ENCODE data around the gene TRPM8.
"Not testable (repeated sequence)": the region's sequence is repeated elsewhere in the genome, so short reads cannot be mapped to it uniquely, and the experiment has no call there.

Gene TRPM8

GRCh38 chr2:233938676-233939370 lies 21.6 kb downstream of the TRPM8 start:
- DNase-seq, result no peak

- DNase-seq, result no peak
These were observed 23.5 kb downstream of the TRPM8 start for GRCh38 chr2:233940376-233941276.

DNA sequence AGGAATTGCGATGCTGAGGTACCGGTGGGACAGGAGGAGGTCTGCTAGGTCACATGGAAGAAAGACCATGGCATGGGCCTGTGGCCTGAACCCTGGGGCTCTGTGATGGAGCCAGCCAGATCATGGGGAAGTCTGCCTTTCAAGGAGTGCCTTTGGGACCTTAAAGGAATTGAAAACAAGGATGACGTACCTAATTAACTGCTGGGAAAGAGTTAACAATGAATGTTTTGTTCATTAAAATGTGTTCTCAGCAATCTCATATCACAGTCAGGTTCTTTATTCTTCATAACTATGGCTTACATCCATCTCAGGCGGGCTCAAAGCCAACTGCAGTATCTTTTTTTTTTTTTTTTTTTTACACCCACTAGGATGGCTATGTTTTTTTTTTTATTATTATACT lies 25.6 kb downstream of the TRPM8 start:
- DNase-seq, result no peak

DNA sequence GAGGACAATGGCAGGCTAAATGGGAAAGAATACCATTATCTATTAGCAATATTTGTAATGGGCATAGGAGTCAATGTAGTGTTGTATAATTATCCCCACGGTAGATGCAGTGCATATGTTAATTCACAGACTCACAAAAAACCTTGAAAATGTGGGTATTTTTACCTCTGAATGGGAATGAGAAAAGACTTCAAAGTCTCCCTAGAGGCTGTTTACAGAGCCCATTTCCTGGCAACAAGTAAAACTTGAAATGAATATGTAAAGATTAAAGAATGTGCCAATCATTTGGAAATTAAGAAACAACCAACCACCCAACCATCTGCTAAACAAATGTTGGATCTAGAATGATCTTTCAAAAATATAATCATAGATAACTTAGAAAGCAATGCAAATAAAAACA lies 27.1 kb downstream of the TRPM8 start:
- no peak for DNase-seq

- DNase-seq, result no peak
These were observed 27.5 kb downstream of the TRPM8 start for GRCh38 chr2:233944722-233945121.

DNA sequence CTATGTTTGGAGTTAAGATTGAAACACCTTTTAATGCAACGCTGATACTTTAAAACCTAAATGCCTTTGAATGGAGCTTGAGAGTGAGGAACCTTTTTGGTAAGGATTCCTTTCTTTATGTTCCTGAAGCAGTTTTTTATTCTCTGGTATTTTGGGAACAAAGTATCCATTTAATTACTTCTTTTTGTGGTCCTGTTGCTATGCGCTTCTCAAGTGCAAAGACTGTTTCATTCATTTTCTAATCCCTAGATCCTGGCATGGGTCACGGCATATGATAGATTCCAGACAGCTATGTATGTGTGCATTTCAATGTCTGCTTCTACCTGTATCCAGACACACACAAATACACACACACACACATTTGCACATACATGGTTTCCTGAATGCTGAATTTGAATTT lies 28.0 kb downstream of the TRPM8 start:
- no peak for DNase-seq

DNA sequence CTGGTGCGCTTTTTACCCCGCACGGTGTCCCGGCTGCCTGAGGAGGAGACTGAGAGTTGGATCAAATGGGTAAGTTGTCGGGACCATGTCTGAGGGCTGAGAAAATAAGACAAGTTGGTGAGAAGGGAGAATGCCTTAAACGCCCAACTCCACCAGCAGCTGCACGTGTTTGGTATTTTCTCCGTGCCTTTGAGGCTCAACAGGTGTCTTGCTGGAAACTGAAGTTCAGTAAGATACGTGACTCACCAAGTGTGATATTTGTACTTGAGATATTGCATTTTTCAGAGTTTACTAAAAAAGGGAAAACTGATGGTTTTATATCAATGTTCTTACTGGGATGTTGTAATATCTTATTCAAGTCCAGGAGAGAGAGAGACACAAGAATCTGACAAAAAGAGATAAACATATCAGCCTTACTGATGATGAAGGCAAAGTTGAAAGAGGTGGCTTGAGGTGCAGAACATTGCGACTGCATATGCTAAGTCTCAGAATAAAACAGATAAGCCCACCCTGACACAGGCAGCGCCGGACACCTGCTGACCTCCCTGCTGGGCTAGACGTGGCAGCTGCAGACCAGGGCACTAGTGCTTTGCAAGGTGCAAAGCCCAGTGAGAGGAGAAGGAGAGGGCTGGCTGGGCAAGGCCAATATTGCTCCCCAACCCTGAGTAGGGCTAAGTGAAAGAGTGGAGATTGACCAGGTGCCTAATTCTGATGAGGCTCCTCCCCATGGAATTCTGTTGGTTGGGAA lies 33.1 kb downstream of the TRPM8 start:
- no peak for DNase-seq

DNA sequence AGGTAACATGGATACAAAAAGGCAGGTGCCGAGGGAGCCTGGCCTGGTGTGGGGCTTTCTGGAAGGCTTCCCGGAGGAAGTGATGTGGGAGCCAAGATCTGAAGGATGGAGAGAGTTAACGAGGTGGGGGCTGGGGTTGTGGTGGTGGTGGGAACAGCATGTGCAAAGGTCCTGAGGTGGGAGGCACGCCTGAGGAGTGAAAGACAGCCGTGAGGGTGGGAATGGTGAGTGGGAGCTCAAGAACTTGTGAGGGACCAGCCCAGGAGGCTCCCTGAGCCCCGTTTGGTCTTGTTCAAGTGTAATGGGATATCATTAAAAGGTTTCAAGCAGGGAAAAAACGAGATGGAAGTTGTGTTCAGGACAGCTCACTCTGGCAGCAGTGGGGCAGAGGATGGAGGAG lies 35.2 kb downstream of the TRPM8 start:
- DNase-seq, result no peak

DNA sequence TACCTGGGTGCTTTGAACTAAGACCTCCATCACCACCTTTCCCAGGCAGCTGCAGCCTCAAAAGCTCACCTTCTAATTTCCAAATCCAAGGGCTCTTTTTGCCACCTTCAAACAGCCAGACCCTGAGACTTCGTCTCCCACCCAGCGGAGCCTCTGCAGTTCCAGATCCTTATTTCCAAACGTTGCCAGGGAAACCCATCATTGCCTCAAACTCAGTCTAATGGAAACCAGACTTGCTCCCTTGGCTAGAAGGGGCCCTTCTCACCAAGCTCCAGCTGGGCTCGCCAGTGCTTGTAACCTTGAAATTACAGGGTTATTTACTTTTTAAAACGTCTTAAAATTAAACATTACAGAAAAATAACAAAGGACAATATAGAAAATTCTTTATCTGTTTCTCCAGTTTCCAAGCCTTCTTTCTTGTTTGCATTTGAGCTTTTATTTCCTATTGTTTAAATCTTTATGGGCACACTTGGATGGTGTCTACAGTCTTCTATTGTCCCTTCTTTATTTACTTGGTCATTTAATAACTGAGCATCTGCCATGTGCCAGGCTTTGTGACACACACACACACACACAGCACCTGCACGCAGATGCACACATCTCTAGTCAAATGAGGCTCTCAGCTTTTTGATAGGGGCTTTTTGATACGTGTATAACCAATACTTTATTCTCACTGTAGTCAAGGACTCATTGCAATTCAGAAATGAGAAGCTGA lies 36.1 kb downstream of the TRPM8 start:
- no peak for DNase-seq

GRCh38 chr2:233960203-233960602 lies 43.0 kb downstream of the TRPM8 start:
- no peak for DNase-seq

DNA sequence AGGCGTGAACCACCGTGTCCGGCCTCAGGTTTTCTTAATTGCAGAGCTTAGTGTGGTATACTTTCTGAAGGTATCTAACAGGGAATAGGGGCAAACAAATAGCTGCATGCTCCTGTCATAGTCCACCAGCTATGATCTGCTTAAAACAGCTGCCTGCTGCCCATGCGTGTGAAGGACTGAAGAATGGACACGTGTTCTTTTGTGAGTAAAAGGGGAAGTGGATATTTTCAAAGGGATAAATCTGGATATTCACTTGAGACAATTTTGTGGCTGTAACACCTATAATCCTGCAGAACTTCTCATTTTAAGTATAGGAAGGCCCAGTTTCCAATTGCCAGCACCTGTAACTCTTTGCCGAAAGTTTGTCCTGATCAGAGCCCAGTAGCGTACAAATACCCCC lies 44.7 kb downstream of the TRPM8 start:
- DNase-seq, result no peak

DNA sequence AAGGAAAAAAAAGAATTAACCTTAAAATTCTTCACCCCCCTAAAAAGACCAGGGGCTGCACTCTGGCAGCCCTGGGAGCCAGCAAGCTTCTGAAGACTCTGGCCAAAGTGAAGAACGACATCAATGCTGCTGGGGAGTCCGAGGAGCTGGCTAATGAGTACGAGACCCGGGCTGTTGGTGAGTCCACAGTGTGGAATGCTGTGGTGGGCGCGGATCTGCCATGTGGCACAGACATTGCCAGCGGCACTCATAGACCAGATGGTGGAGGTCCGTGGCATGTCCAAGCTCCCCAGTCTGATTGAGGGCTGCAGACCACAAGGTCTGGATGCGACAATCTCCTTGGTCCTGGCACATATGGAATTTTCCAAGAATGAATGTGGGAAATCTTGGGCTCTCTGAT lies 47.4 kb downstream of the TRPM8 start:
- no peak for DNase-seq

- DNase-seq, result no peak
These were observed 47.9 kb downstream of the TRPM8 start for GRCh38 chr2:233965032-233965603.

DNA sequence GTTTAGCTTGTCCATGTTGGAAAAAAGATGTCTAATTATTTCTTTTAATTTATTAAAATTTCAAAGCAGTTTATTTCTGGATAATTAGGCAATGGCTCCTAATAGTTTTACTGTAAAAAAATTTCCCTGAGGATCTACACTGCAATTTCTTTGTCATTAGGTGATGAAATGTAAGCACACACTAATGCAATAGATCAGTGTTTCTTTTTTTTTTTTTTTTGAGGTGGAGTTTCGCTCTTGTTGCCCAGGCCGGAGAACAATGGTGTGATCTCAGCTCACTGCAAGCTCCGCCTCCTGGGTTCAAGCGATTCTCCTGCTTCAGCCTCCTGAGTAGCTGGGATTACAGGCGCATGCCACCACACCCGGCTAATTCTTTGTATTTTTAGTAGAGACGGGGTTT lies 48.5 kb downstream of the TRPM8 start:
- not testable (repeated sequence) for DNase-seq

GRCh38 chr2:233966388-233966787 lies 49.2 kb downstream of the TRPM8 start:
- no peak for DNase-seq

- DNase-seq, result no peak
These were observed 50.0 kb downstream of the TRPM8 start for GRCh38 chr2:233967164-233967563.

- no peak for DNase-seq
These were observed 51.4 kb downstream of the TRPM8 start for GRCh38 chr2:233968556-233968955.

GRCh38 chr2:233972460-233972859 lies 55.3 kb downstream of the TRPM8 start:
- not testable (repeated sequence) for DNase-seq

DNA sequence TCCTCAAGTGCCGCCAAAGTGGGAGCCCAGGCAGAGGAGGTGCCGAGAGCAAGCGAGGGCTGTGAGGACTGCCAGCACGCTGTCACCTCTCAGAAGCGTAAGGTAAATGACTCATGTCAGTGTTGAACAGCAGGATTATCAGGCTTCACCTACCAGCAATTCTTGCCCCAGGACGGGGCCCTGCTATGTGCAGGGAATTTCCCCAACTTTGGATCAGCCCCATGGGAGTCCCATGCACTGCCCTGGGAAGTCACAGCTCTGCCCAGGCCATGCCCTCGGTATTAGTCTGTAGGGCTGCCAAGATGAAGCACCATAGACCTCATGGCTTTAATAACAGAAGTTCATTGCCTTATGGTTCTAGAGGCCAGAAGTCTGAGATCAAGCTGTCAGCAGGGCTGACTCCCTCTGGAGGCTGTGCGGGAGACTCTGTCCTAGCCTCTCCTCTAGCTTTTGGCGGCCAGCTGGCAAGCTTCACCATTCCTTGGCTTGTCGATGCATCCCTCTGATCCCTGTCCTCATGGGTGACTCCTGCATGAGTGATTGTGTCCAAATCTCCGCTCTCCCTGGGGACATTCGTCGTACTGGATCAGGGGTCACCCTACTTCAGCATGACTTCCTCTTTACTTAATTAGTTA lies 55.9 kb downstream of the TRPM8 start:
- no peak for DNase-seq

DNA sequence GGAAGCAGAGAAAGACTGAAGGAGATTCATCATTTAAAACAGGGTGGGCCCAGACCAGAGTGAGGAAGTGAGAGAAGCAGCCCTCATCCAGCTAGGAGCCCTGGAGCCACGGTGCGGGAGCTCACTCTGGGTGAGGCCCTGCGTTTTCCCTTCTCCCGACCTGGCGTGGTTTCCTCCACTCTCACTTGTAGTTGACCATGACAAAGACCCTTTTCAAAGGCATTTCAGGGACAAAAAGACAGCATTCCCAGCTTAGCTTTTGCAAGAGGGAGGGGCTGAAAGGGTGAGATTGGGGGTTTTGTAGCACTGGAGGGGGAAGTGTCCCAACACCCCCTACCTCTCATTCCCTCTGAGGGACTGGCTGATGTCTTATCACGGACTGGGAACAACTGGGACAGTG lies 56.6 kb downstream of the TRPM8 start:
- DNase-seq, result no peak

- no peak for DNase-seq
These were observed 57.4 kb downstream of the TRPM8 start for GRCh38 chr2:233974530-233975071.

DNA sequence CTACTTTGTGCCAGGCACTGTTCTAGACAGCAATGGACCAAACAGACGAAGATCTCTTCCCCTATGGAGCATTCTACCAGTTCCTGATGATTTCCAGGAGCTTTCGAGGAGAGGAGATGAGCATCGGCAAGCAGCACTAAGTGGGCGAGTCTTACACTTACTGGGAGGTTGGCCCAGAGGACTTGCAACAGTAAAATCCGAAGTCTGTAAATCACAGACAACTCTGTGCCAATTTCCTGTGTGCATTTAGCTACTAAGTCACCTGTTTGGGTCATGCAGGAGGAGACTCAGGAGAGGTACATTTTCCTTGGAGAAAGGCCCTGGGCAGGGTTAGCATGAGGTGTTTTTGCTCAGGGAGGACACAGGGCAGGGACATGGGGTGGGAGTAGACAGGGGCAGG lies 58.9 kb downstream of the TRPM8 start:
- DNase-seq, result no peak
